GM12878 (cell line): ENCODE data around the gene CACNA1S. TPM values are rescaled to one million over a fixed set of nuclear protein-coding genes. Genes with fewer than 3 reads are reported as not detected.

ENCODE experiments used
- ATAC-seq: fragments of 200-7000 bp; cut with Tn5 transposase; 3 replicates; pipeline ENCODE4 v1.9.1; 2020; ENCODE audit warnings: mild to moderate bottlenecking, moderate library complexity
- BruUV-seq: library from RNA; stranded (reverse); fragments of 400-500 nt; replicated peaks from 2 replicates; lab custom pipeline; 2021; lab: Mats Ljungman, UMichigan
- CTCF ChIA-PET: fragments of 300-600 bp; sonication (Branson Sonifier 250); formaldehyde crosslinking; extraction: SDS; loops from one replicate; lab custom pipeline; 2021; ENCODE audit warnings: inconsistent platforms; lab: Yijun Ruan, JAX
- POLR2A ChIA-PET: fragments of 350-600 bp; formaldehyde crosslinking; extraction: SDS; loops from one replicate; lab custom pipeline; 2021; ENCODE audit warnings: inconsistent platforms; lab: Charles Lee
- RAD21 ChIA-PET: fragments of 300-600 bp; sonication (Branson Sonifier 250); formaldehyde crosslinking; loops from one replicate; lab custom pipeline; 2023; ENCODE audit warnings: antibody characterized with exemption; ENCODE audit not compliant: unreplicated experiment; lab: Charles Lee
- SMC1A ChIA-PET: fragments of 300-600 bp; sonication (Branson Sonifier 250); formaldehyde crosslinking; loops from one replicate; lab custom pipeline; 2023; ENCODE audit not compliant: unreplicated experiment, uncharacterized antibody; lab: Charles Lee
- DNase-seq: peaks from one replicate; pipeline ENCODE4 v3.0.0-alpha.2; 2011; ENCODE audit warnings: low read depth, low spot score
- FAIRE-seq: peaks from 3 replicates; lab custom pipeline; 2011; peaks lifted over from hg19 to GRCh38; lab: Jason Lieb, UNC
- H2AFZ ChIP-seq: 2 replicates; pipeline ENCODE4 v1.6.0; 2011; ENCODE audit warnings: low read depth, low read length, control low read depth; ENCODE audit not compliant: control insufficient read depth
- H3K27ac ChIP-seq: 2 replicates; pipeline ENCODE4 v1.5.1; 2011; ENCODE audit warnings: control low read depth; ENCODE audit not compliant: control insufficient read depth, insufficient read depth
- H3K27me3 ChIP-seq, 2 experiments: replicated peaks in 1 of 2; 2 replicates each; pipeline versions ENCODE4 v1.6.0 to v1.6.1; 2011; ENCODE audit warnings: low read length in 1 of 2; ENCODE audit not compliant: control insufficient read depth in 2 of 2, insufficient read depth in 2 of 2
- H3K36me3 ChIP-seq, 2 experiments: 2 replicates each; pipeline ENCODE4 v1.5.1; 2011; ENCODE audit warnings: low read length in 1 of 2; ENCODE audit not compliant: control insufficient read depth in 2 of 2, insufficient read depth in 2 of 2
- H3K4me1 ChIP-seq: 2 replicates; pipeline ENCODE4 v1.6.1; 2011; ENCODE audit warnings: mild to moderate bottlenecking, low read length, moderate library complexity, mixed read lengths; ENCODE audit not compliant: control insufficient read depth, insufficient read depth
- H3K4me2 ChIP-seq: 2 replicates; pipeline ENCODE4 v1.6.0; 2011; ENCODE audit warnings: control low read depth; ENCODE audit not compliant: control insufficient read depth, insufficient read depth
- H3K4me3 ChIP-seq: fragments of 200-600 bp; sonication (generic); 2 replicates; pipeline ENCODE4 v1.5.1; 2016
- H3K79me2 ChIP-seq: 2 replicates; pipeline ENCODE4 v1.6.0; 2011; ENCODE audit warnings: low read length; ENCODE audit not compliant: control insufficient read depth, insufficient read depth
- H3K9ac ChIP-seq: 2 replicates; pipeline ENCODE4 v1.8.0; 2011; ENCODE audit warnings: low read length, control low read depth, mixed read lengths; ENCODE audit not compliant: control insufficient read depth, insufficient read depth
- H3K9me3 ChIP-seq: replicated peaks from 3 replicates; pipeline ENCODE4 v1.5.1; 2011; ENCODE audit warnings: mild to moderate bottlenecking, low read length; ENCODE audit not compliant: control insufficient read depth, insufficient read depth
- H4K20me1 ChIP-seq: 2 replicates; pipeline ENCODE4 v1.6.0; 2011; ENCODE audit not compliant: control insufficient read depth, insufficient read depth
- JUND ChIP-seq: IDR thresholded peaks from 2 replicates; pipeline ENCODE4 v1.6.1; 2012; ENCODE audit warnings: low read depth, mild to moderate bottlenecking, low read length, improper control_type of control experiment, moderate library complexity
- SP1 ChIP-seq: IDR thresholded peaks from one replicate; pipeline ENCODE4 v1.6.1; 2011; ENCODE audit warnings: low read depth, low read length
- ZNF384 ChIP-seq: IDR thresholded peaks from 2 replicates; pipeline ENCODE4 v1.6.1; 2012; ENCODE audit warnings: low read depth, mild to moderate bottlenecking, low read length, improper control_type of control experiment, borderline replicate concordance
- WGBS: methylation state at CpG from one replicate; pipeline ENCODE4 v1.1.6; 2016; ENCODE audit warnings: low lambda C conversion rate; ENCODE audit not compliant: insufficient replicate concordance, insufficient coverage; ENCODE audit errors: missing lambda C conversion rate; 5-methylcytosine and 5-hydroxymethylcytosine counted together
- in situ Hi-C: fragments of 300-500 bp; cut with MboI; formaldehyde crosslinking; loops from 9 replicates; pipeline ENCODE4 v1.14.3; 2018; ENCODE audit warnings: mixed read lengths
- intact Hi-C: fragments of 100-400 bp; cut with micrococcal nuclease; formaldehyde crosslinking; loops from one replicate; pipeline ENCODE4 v1.14.2; 2022; ENCODE audit not compliant: unreplicated experiment
- polyA plus RNA-seq, 11 experiments: library from polyadenylated mRNA; depleted of rRNA in 4 of 11; unstranded in 6 of 11; stranded (reverse) in 5 of 11; fragments of >200 nt; fragmentation: Nextera tagmentation in 4 of 11; fragmentation: Illumina TruSeq in 1 of 11; extraction: Ambion mirVana in 4 of 11; extraction: Trizol in 1 of 11; gene quantifications; 1 replicate in 1 of 11; 2 replicates in 10 of 11; pipeline versions ENCODE4 v1.2.1 to v1.2.3, GENCODE V29; 2011 to 2016; ENCODE audit warnings: inconsistent platforms in 2 of 11, missing spikeins in 2 of 11, low read depth in 1 of 11
- total RNA-seq, 4 experiments: library from RNA; depleted of rRNA in 3 of 4; stranded (reverse); fragments of >200 nt in 3 of 4; fragmentation: Illumina TruSeq in 1 of 4; extraction: Trizol in 1 of 4; gene quantifications; 2 replicates each; pipeline versions ENCODE4 v1.2.1 to v1.2.3, GENCODE V29; 2013 to 2021
- TF ChIP-seq, protein P1 (sequence below): IDR thresholded peaks from 2 replicates; pipeline ENCODE4 v1.6.1; 2012; ENCODE audit warnings: mild to moderate bottlenecking, low read depth, low read length
- TF ChIP-seq, protein P2 (sequence below): fragments of 450-650 bp; IDR thresholded peaks from 2 replicates; pipeline ENCODE4 v1.6.1; 2016; ENCODE audit warnings: mild to moderate bottlenecking, moderate library complexity, borderline replicate concordance

CACNA1S gene
- total and polyA plus RNA-seq, 10 of the 15 experiments (the other 5 are each of a cell fraction or from before 2014, with no cell fraction given), result under 0.01 to 0.04 (median 0.02) TPM; not detected in 6

DNA sequence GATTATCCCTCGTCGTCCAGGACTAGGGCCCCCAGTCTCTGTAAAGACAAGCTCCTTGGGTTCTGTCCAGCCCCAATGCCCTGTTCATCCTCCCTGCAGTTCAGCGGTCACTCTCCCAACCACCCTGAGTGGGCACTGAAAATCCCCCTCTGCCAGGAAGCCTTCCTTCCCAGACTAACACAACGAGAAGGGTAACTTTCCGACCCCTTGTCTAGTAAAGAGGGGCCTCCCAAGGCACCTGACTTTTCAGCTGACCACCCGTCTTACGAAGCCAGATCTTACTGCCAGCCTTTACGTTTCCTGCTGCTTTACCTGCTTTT is 28.7 kb upstream of the CACNA1S start (continued):
- TF ChIP-seq, protein P1, sequence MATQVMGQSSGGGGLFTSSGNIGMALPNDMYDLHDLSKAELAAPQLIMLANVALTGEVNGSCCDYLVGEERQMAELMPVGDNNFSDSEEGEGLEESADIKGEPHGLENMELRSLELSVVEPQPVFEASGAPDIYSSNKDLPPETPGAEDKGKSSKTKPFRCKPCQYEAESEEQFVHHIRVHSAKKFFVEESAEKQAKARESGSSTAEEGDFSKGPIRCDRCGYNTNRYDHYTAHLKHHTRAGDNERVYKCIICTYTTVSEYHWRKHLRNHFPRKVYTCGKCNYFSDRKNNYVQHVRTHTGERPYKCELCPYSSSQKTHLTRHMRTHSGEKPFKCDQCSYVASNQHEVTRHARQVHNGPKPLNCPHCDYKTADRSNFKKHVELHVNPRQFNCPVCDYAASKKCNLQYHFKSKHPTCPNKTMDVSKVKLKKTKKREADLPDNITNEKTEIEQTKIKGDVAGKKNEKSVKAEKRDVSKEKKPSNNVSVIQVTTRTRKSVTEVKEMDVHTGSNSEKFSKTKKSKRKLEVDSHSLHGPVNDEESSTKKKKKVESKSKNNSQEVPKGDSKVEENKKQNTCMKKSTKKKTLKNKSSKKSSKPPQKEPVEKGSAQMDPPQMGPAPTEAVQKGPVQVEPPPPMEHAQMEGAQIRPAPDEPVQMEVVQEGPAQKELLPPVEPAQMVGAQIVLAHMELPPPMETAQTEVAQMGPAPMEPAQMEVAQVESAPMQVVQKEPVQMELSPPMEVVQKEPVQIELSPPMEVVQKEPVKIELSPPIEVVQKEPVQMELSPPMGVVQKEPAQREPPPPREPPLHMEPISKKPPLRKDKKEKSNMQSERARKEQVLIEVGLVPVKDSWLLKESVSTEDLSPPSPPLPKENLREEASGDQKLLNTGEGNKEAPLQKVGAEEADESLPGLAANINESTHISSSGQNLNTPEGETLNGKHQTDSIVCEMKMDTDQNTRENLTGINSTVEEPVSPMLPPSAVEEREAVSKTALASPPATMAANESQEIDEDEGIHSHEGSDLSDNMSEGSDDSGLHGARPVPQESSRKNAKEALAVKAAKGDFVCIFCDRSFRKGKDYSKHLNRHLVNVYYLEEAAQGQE, result no peak
- TF ChIP-seq SP1, result no peak

DNA sequence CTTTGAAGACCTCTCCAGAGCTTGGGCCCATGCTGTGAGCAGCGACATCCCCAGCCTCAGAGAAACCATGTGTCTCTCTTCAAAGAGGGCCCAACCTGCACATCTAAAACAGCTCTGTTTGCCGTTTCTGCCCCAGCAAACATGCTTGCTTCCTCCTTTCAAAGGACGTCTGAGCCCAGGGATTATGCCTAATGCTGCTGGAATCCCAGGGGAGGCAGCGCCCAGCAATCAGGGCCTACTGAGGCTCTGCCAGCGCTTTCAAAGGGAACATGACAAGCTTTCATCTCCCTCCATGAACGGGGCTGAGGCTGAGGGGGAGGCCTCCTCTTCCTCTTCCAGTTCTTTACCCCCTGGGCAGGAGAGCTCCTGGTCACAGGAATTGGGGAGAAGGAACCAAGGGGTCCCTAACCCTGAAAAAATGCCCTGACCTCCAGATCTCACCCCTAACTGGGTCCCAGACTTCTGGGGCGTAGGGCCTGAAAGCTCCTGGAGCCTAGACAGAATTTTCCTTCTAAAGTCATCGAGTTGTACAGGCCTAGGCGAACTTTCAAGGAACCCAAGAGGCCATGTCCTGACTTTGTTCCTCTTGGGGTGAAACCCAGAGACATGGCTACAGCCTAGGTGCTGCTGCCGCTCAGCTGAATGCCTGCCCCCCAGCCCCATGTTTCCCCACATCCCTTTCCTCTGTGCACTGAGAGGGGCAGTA is 28.2 kb upstream of the CACNA1S start:
- ChIA-PET CTCF (interaction anchor here (1.1 kb wide), 1 partner anchor 9 kb away, joined by 4 read pairs; no protein-coding TSS in a partner anchor), RAD21 (no interaction called here), SMC1A (no interaction called here), POLR2A (interaction anchor here (0.5 to 1.4 kb wide), 2 partner anchors 14 to 861 kb away, joined by 3 to 4 read pairs; partner anchors contain the start of gene TMEM9)
- no peak for TF ChIP-seq ZNF384
- TF ChIP-seq JUND, result no peak
- TF ChIP-seq, protein P2, sequence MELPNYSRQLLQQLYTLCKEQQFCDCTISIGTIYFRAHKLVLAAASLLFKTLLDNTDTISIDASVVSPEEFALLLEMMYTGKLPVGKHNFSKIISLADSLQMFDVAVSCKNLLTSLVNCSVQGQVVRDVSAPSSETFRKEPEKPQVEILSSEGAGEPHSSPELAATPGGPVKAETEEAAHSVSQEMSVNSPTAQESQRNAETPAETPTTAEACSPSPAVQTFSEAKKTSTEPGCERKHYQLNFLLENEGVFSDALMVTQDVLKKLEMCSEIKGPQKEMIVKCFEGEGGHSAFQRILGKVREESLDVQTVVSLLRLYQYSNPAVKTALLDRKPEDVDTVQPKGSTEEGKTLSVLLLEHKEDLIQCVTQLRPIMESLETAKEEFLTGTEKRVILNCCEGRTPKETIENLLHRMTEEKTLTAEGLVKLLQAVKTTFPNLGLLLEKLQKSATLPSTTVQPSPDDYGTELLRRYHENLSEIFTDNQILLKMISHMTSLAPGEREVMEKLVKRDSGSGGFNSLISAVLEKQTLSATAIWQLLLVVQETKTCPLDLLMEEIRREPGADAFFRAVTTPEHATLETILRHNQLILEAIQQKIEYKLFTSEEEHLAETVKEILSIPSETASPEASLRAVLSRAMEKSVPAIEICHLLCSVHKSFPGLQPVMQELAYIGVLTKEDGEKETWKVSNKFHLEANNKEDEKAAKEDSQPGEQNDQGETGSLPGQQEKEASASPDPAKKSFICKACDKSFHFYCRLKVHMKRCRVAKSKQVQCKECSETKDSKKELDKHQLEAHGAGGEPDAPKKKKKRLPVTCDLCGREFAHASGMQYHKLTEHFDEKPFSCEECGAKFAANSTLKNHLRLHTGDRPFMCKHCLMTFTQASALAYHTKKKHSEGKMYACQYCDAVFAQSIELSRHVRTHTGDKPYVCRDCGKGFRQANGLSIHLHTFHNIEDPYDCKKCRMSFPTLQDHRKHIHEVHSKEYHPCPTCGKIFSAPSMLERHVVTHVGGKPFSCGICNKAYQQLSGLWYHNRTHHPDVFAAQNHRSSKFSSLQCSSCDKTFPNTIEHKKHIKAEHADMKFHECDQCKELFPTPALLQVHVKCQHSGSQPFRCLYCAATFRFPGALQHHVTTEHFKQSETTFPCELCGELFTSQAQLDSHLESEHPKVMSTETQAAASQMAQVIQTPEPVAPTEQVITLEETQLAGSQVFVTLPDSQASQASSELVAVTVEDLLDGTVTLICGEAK, result no peak
- no peak for ATAC-seq
- no peaks in the 10 kb centered on the region for H3K79me2 ChIP-seq
- H3K27me3 ChIP-seq, result no peaks in the 10 kb centered on the region
- no peak overlapping the region for H3K9ac ChIP-seq
- in situ Hi-C loops, result no loop called here
- H3K4me2 ChIP-seq, result no peak overlapping the region
- H2AFZ ChIP-seq, result no peak overlapping the region
- BruUV-seq, result no TSS peak
- no peak for DNase-seq
- no peak for FAIRE-seq
- H3K9me3 ChIP-seq, result no peaks in the 10 kb centered on the region
- H3K27ac ChIP-seq, result no peak overlapping the region
- WGBS, result 45% methylated on average over 10 of the region's 10 CpGs
- no peak overlapping the region for H3K4me3 ChIP-seq
- H3K4me1 ChIP-seq, result no peaks in the 10 kb centered on the region
- H3K36me3 ChIP-seq, result peaks cover 4 to 6% of the 10 kb centered on the region in 2 experiments; a peak in 3 of 4 replicates
- intact Hi-C loops, result no loop called here
- no peaks in the 10 kb centered on the region; the same call in 1 of the 2 replicates for H4K20me1 ChIP-seq
